PC-3 (cell line): ENCODE results near the gene MOCS1.

Experiments used
- CTCF ChIP-seq: fragments of 300-600 bp; sonication (generic); conservative IDR thresholded peaks from 2 replicates; pipeline ENCODE4 v1.5.1; 2017; ENCODE audit warnings: antibody characterized with exemption, low read depth, mild to moderate bottlenecking, low read length
- EZH2 ChIP-seq: fragments of 300-600 bp; sonication (generic); IDR thresholded peaks from one replicate; pipeline ENCODE4 v1.6.1; 2017; ENCODE audit warnings: antibody characterized with exemption, mild to moderate bottlenecking, low read length; ENCODE audit not compliant: unreplicated experiment
- EZH2phosphoT487 ChIP-seq: fragments of 300-600 bp; sonication (generic); IDR thresholded peaks from 2 replicates; pipeline ENCODE4 v1.6.1; 2018; ENCODE audit warnings: mild to moderate bottlenecking, antibody characterized with exemption, low read length, borderline replicate concordance

DNA sequence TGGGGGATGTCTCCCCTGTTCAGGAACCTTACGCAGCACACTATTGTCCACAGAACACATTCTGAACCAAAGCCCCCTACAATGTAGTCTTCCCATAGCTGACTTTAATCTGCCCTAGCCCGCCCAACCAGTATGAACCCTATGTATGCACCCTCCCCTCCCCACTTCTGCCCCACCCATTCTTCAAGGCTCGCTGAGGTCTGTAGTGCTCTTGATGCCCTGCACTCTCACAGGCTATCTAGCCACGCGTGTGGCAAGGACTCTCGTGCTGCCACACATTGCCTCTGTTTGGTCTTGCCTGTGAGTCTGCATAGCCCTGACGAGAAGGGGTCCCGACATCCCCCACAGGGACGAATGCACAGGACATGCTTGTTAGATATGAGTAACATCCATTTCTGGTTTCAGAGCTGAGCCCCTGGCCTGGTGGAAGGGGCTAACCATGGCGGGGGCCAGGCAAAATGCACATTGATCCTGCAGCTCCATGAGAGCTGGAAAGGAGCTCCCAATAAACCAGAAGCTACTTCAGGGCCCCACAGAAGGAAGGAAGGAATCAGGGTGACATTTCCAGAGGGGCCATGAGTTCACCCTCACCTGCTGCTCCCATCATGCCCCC lies 22.6 kb downstream of the MOCS1 start:
- no peak for TF ChIP-seq CTCF
- no peak for TF ChIP-seq EZH2phosphoT487
- no peak for TF ChIP-seq EZH2
